Inflammatory macrophage (primary cell): ENCODE data around the gene TMEM51.

Source experiments
- DNase-seq, 2 donors: peaks; one replicate each; pipeline ENCODE4 v3.0.0-alpha.2; 2020 to 2022

Gene TMEM51

GRCh38 chr1:15178571-15179484 lies 25.3 kb downstream of the TMEM51 start:
- DNase-seq, result peak; percentile 38 to 63

GRCh38 chr1:15179485-15179883 lies 25.9 kb downstream of the TMEM51 start:
- DNase-seq, result no peak

- DNase-seq, result no peak
Observed at GRCh38 chr1:15180189-15180588, 26.6 kb downstream of the TMEM51 start.

- DNase-seq, result no peak
Observed at GRCh38 chr1:15180945-15181523, 27.5 kb downstream of the TMEM51 start.

- no peak for DNase-seq
Observed at GRCh38 chr1:15181564-15181963, 28.0 kb downstream of the TMEM51 start.

GRCh38 chr1:15184436-15185241 lies 31.1 kb downstream of the TMEM51 start:
- DNase-seq, result no peak

GRCh38 chr1:15185617-15186016 lies 32.1 kb downstream of the TMEM51 start:
- DNase-seq, result no peak

- no peak for DNase-seq
Observed at GRCh38 chr1:15186073-15186845, 32.7 kb downstream of the TMEM51 start.

GRCh38 chr1:15186846-15187151 lies 33.3 kb downstream of the TMEM51 start:
- no peak for DNase-seq

- DNase-seq, result no peak
Observed at GRCh38 chr1:15187175-15188129, 33.9 kb downstream of the TMEM51 start.

- no peak for DNase-seq
Observed at GRCh38 chr1:15188130-15188524, 34.6 kb downstream of the TMEM51 start.

GRCh38 chr1:15188678-15189077 lies 35.1 kb downstream of the TMEM51 start:
- DNase-seq, result peak; percentile 27 to 57

GRCh38 chr1:15189692-15190370 lies 36.3 kb downstream of the TMEM51 start:
- DNase-seq, result peak in 1 of 2 donors; percentile 26

- no peak for DNase-seq
Observed at GRCh38 chr1:15191267-15191666, 37.7 kb downstream of the TMEM51 start.

GRCh38 chr1:15191770-15192169 lies 38.2 kb downstream of the TMEM51 start:
- DNase-seq, result peak; percentile 61 to 76

GRCh38 chr1:15192916-15193550 lies 39.5 kb downstream of the TMEM51 start:
- DNase-seq, result no peak

- DNase-seq, result no peak
Observed at GRCh38 chr1:15195420-15196052, 42.0 kb downstream of the TMEM51 start.

GRCh38 chr1:15196069-15196468 lies 42.5 kb downstream of the TMEM51 start:
- DNase-seq, result no peak

GRCh38 chr1:15196807-15197530 lies 43.4 kb downstream of the TMEM51 start:
- no peak for DNase-seq
